ENCODE data around the gene SLC1A2. TPM values are rescaled to one million over a fixed set of nuclear protein-coding genes. Genes with fewer than 3 reads are reported as not detected.

SLC1A2 gene
- total and polyA plus RNA-seq, 8 donors, result 0.89 to 31.8 (median 18.9) TPM

GRCh38 chr11:35250621-35251020 lies 168.7 kb downstream of the SLC1A2 start:
- no peaks in the 10 kb centered on the region for H3K9me3 ChIP-seq
- ATAC-seq (peak; percentile 27), DNase-seq (no peak)
- H3K4me3 ChIP-seq, result no peak overlapping the region
- H3K4me1 ChIP-seq, result peaks cover 0 to 8% of the 10 kb centered on the region in 2 donors
- H3K27ac ChIP-seq, result no peak overlapping the region
- no peaks in the 10 kb centered on the region for H3K27me3 ChIP-seq
- intact Hi-C loops (cut with DNase I), result no loop called here
- no peak for TF ChIP-seq CTCF (IDR thresholded peaks at IDR 0.05)
- no peaks in the 10 kb centered on the region for H3K36me3 ChIP-seq

GRCh38 chr11:35250192-35250591 lies 169.2 kb downstream of the SLC1A2 start:
- Histone ChIP-seq H3K9me3 (no peaks in the 10 kb centered on the region), H3K4me3 (no peak overlapping the region), H3K36me3 (no peaks in the 10 kb centered on the region), H3K27me3 (no peaks in the 10 kb centered on the region), H3K27ac (no peak overlapping the region), H3K4me1 (peaks cover 0 to 8% of the 10 kb centered on the region in 2 donors)
- no peak for DNase-seq
- no peak for TF ChIP-seq CTCF (IDR thresholded peaks at IDR 0.05)
- no peak for ATAC-seq
- intact Hi-C loops (cut with DNase I), result no loop called here

GRCh38 chr11:35248558-35249323 lies 170.6 kb downstream of the SLC1A2 start:
- Histone ChIP-seq H3K27ac (no peak overlapping the region), H3K4me3 (no peak overlapping the region), H3K9me3 (no peaks in the 10 kb centered on the region), H3K27me3 (no peaks in the 10 kb centered on the region), H3K36me3 (no peaks in the 10 kb centered on the region), H3K4me1 (peaks cover 0 to 8% of the 10 kb centered on the region in 2 donors)
- DNase-seq, result no peak
- no peak for TF ChIP-seq CTCF (IDR thresholded peaks at IDR 0.05)
- ATAC-seq, result no peak
- intact Hi-C loops (cut with DNase I), result no loop called here

- no peak for ATAC-seq
Observed at GRCh38 chr11:35247863-35248262, 171.5 kb downstream of the SLC1A2 start.

More at GRCh38 chr11:35247863-35248262, 171.5 kb downstream of the SLC1A2 start:
- no peaks in the 10 kb centered on the region for H3K9me3 ChIP-seq
- peaks cover 0 to 8% of the 10 kb centered on the region in 2 donors for H3K4me1 ChIP-seq
- intact Hi-C loops (cut with DNase I), result no loop called here
- no peak for TF ChIP-seq CTCF (IDR thresholded peaks at IDR 0.05)
- no peak overlapping the region for H3K4me3 ChIP-seq
- no peaks in the 10 kb centered on the region for H3K36me3 ChIP-seq
- no peak overlapping the region for H3K27ac ChIP-seq
- no peaks in the 10 kb centered on the region for H3K27me3 ChIP-seq
- DNase-seq, result no peak
